ENCODE measurements around the gene MCTS1.
"Not testable (repeated sequence)": the region's sequence is repeated elsewhere in the genome, so short reads cannot be mapped to it uniquely, and the experiment has no call there.

Gene MCTS1

DNA sequence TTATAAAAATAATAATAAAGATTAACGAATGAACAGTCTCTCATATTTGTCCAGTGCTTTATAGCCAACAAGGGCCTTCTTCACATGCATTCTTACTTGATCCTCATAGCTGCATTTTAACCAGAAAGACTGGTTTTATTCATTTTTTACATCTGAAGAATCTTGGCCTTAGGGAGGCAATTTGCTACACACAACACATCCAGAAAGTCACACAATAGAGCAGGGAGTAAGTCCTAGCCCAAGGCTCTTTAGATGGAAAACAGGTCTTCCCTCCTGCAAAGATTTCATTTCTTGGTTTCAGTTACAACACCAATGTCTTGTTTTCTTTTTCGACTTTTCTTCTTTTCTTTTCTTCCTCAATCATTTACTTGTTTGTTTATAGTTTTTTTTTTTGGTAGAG is 39.0 kb downstream of the MCTS1 start:
- peaks cover 47% of the 10 kb centered on the region for H3K9me3 Mint-ChIP-seq
- no peaks in the 10 kb centered on the region for H3K36me3 Mint-ChIP-seq (ENCODE audit: low read depth)
- TF ChIP-seq, protein P1, sequence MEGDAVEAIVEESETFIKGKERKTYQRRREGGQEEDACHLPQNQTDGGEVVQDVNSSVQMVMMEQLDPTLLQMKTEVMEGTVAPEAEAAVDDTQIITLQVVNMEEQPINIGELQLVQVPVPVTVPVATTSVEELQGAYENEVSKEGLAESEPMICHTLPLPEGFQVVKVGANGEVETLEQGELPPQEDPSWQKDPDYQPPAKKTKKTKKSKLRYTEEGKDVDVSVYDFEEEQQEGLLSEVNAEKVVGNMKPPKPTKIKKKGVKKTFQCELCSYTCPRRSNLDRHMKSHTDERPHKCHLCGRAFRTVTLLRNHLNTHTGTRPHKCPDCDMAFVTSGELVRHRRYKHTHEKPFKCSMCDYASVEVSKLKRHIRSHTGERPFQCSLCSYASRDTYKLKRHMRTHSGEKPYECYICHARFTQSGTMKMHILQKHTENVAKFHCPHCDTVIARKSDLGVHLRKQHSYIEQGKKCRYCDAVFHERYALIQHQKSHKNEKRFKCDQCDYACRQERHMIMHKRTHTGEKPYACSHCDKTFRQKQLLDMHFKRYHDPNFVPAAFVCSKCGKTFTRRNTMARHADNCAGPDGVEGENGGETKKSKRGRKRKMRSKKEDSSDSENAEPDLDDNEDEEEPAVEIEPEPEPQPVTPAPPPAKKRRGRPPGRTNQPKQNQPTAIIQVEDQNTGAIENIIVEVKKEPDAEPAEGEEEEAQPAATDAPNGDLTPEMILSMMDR (IDR thresholded peaks at IDR 0.05), result no peak
- H3K4me1 Mint-ChIP-seq, result no peaks in the 10 kb centered on the region
- no peak overlapping the region for H3K27ac Mint-ChIP-seq
- no peak overlapping the region for H3K4me3 Mint-ChIP-seq
- no peak for DNase-seq
- H3K27me3 Mint-ChIP-seq (ENCODE audit: low read depth, poor library complexity), result no peaks in the 10 kb centered on the region

DNA sequence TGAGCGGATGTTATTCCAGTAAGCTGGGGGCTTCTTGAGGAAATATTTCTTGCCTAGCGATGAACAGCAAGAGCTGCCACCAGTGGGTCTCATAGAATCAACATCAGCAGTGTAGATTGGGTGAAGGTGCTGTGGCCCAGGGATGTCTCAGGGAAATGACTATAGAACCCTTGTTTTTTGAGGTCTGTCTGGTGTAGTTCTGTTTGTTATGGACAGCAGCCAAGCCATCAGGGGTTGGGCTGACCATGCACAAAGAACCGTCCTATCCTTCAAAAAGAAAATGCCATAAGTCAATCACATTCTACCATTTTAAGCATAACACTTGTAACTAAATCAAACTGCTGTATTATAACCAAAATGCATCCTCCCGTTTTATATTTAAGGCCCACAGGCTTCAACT is 43.2 kb downstream of the MCTS1 start:
- peaks cover 57% of the 10 kb centered on the region for H3K9me3 Mint-ChIP-seq
- H3K27me3 Mint-ChIP-seq (ENCODE audit: low read depth, poor library complexity), result no peaks in the 10 kb centered on the region
- TF ChIP-seq, protein P1 (IDR thresholded peaks at IDR 0.05), result no peak
- no peak overlapping the region for H3K27ac Mint-ChIP-seq
- no peak overlapping the region for H3K4me3 Mint-ChIP-seq
- no peak for DNase-seq
- H3K36me3 Mint-ChIP-seq (ENCODE audit: low read depth), result no peaks in the 10 kb centered on the region
- H3K4me1 Mint-ChIP-seq, result no peaks in the 10 kb centered on the region

DNA sequence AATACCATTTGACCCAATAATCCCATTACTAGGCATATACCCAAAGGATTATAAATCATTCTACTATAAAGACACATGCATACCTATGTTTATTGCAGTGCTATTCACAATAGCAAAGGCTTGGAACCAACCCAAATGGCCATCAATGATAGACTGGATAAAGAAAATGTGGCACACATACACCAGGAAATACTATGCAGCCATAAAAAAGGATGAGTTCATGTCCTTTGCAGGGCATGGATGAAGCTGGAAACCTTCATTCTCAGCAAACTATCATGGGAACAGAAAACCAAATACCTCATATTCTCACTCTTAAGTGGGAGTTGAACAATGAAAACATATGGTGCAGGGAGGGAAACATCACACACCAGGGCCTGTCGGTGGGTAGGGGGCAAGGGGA is 48.4 kb downstream of the MCTS1 start:
- H3K27ac Mint-ChIP-seq; H3K36me3 Mint-ChIP-seq (ENCODE audit: low read depth); H3K27me3 Mint-ChIP-seq (ENCODE audit: low read depth, poor library complexity); DNase-seq; H3K4me3 Mint-ChIP-seq; H3K4me1 Mint-ChIP-seq: not testable (repeated sequence)
- peaks cover 48% of the 10 kb centered on the region for H3K9me3 Mint-ChIP-seq

- Mint-ChIP-seq H3K9me3 (peaks cover 52% of the 10 kb centered on the region), H3K27ac (no peak overlapping the region), H3K36me3 (ENCODE audit: low read depth) (no peaks in the 10 kb centered on the region), H3K4me1 (no peaks in the 10 kb centered on the region), H3K4me3 (no peak overlapping the region), H3K27me3 (ENCODE audit: low read depth, poor library complexity) (no peaks in the 10 kb centered on the region)
- no peak for DNase-seq
- TF ChIP-seq, protein P1 (IDR thresholded peaks at IDR 0.05), result no peak
Measured at GRCh38 chrX:120653000-120653399, 49.1 kb downstream of the MCTS1 start.

- TF ChIP-seq, protein P1 (IDR thresholded peaks at IDR 0.05), result no peak
- H3K36me3 Mint-ChIP-seq (ENCODE audit: low read depth), result no peaks in the 10 kb centered on the region
- no peak overlapping the region for H3K4me3 Mint-ChIP-seq
- H3K27me3 Mint-ChIP-seq (ENCODE audit: low read depth, poor library complexity), result no peaks in the 10 kb centered on the region
- H3K9me3 Mint-ChIP-seq, result peaks cover 24% of the 10 kb centered on the region
- no peak for DNase-seq
- no peaks in the 10 kb centered on the region for H3K4me1 Mint-ChIP-seq
- no peak overlapping the region for H3K27ac Mint-ChIP-seq
Measured at GRCh38 chrX:120660637-120661036, 56.7 kb downstream of the MCTS1 start.

Data from nephron progenitor cell (in vitro differentiated cells).